Ishikawa (cell line): ENCODE data around the gene SSTR5.

ENCODE experiments used
- CEBPB ChIP-seq: IDR thresholded peaks from 2 replicates; pipeline ENCODE4 v1.6.1; 2012
- CREB1 ChIP-seq: IDR thresholded peaks from 2 replicates; pipeline ENCODE4 v1.6.1; 2012; ENCODE audit warnings: low read depth
- EP300 ChIP-seq: IDR thresholded peaks from 2 replicates; pipeline ENCODE4 v1.6.1; 2012; ENCODE audit warnings: borderline replicate concordance
- MAX ChIP-seq: IDR thresholded peaks from 2 replicates; pipeline ENCODE4 v1.6.1; 2012
- RAD21 ChIP-seq: IDR thresholded peaks from 2 replicates; pipeline ENCODE4 v1.6.1; 2012; ENCODE audit warnings: low read depth
- REST ChIP-seq: IDR thresholded peaks from 2 replicates; pipeline ENCODE4 v1.6.1; 2012; ENCODE audit warnings: low read depth, mild to moderate bottlenecking
- TAF1 ChIP-seq: IDR thresholded peaks from 2 replicates; pipeline ENCODE4 v1.6.1; 2012; ENCODE audit warnings: low read depth, mild to moderate bottlenecking
- TEAD4 ChIP-seq: IDR thresholded peaks from 2 replicates; pipeline ENCODE4 v1.6.1; 2012
- USF1 ChIP-seq: IDR thresholded peaks from 2 replicates; pipeline ENCODE4 v1.6.1; 2012
- YY1 ChIP-seq: IDR thresholded peaks from 2 replicates; pipeline ENCODE4 v1.6.1; 2012; ENCODE audit warnings: low read depth
- ZBTB7A ChIP-seq: IDR thresholded peaks from 2 replicates; pipeline ENCODE4 v1.6.1; 2012; ENCODE audit warnings: low read depth

GRCh38 chr16:1071561-1072225, 854 bp upstream of the SSTR5 start:
- TF ChIP-seq MAX (no peak), EP300 (no peak), RAD21 (no peak), CEBPB (no peak), ZBTB7A (no peak), REST (no peak), TAF1 (no peak), CREB1 (no peak), USF1 (no peak), TEAD4 (no peak), YY1 (no peak)
